ENCODE results near the gene ARHGAP12. TPM values are rescaled to one million over a fixed set of nuclear protein-coding genes. Genes with fewer than 3 reads are reported as not detected.

ARHGAP12 gene
- total RNA-seq, 1 experiment from 2014 or later, result 51.9 TPM

GRCh38 chr10:31876652-31877352 is 51.8 kb downstream of the ARHGAP12 start:
- Histone ChIP-seq H3K4me3 (no peak overlapping the region), H3F3A (ENCODE audit: insufficient read depth, low read depth) (no peaks in the 10 kb centered on the region), H3K4me1 (replicated peaks; ENCODE audit: insufficient read depth) (0 out of 2 replicates have a peak, but pooled peaks cover 3% of the 10 kb centered on the region), H3K27me3 (ENCODE audit: insufficient read depth, low read depth) (no peaks in the 10 kb centered on the region), H3K36me3 (ENCODE audit: low read depth) (no peaks in the 10 kb centered on the region), H2AFZ (no peak overlapping the region), H3K4me2 (no peak overlapping the region), H3K9me3 (ENCODE audit: insufficient read depth, low read depth) (no peaks in the 10 kb centered on the region), H3K79me2 (ENCODE audit: low read depth) (peaks cover 51% of the 10 kb centered on the region), H3K27ac (no peak overlapping the region), H3K9me2 (ENCODE audit: insufficient read depth) (no peaks in the 10 kb centered on the region), H4K20me1 (ENCODE audit: insufficient read depth) (peaks cover 4% of the 10 kb centered on the region; the same call in 1 of the 2 replicates)
- TF ChIP-seq CTCF (conservative IDR thresholded peaks at IDR 0.05), result no peak
- no peak for TF ChIP-seq EZH2 (IDR thresholded peaks at IDR 0.05; ENCODE audit: low read depth)
- POLR2A ChIA-PET (ENCODE audit: unreplicated experiment), result no interaction called here
- CTCF ChIA-PET, result no interaction called here
- intact Hi-C loops (cut with micrococcal nuclease; ENCODE audit: unreplicated experiment), result no loop called here
- DNase-seq, result no peak
- BruUV-seq (replicated peaks), result no TSS peak

GRCh38 chr10:31875608-31876007 is 53.0 kb downstream of the ARHGAP12 start:
- ChIA-PET CTCF (no interaction called here), POLR2A (ENCODE audit: unreplicated experiment) (interaction anchor here (0.6 kb wide), 1 partner anchor 54 kb away, joined by 3 read pairs; no protein-coding TSS in a partner anchor)
- Histone ChIP-seq H3K4me1 (replicated peaks; ENCODE audit: insufficient read depth) (0 out of 2 replicates have a peak, but pooled peaks cover 3% of the 10 kb centered on the region), H3K27ac (no peak overlapping the region), H3K9me3 (ENCODE audit: insufficient read depth, low read depth) (no peaks in the 10 kb centered on the region), H3K79me2 (ENCODE audit: low read depth) (peaks cover 54% of the 10 kb centered on the region), H3K4me3 (no peak overlapping the region), H3K9me2 (ENCODE audit: insufficient read depth) (no peaks in the 10 kb centered on the region), H3F3A (ENCODE audit: insufficient read depth, low read depth) (peaks cover 3% of the 10 kb centered on the region; the same call in 1 of the 2 replicates), H3K27me3 (ENCODE audit: insufficient read depth, low read depth) (no peaks in the 10 kb centered on the region), H3K4me2 (no peak overlapping the region), H3K36me3 (ENCODE audit: low read depth) (no peaks in the 10 kb centered on the region), H4K20me1 (ENCODE audit: insufficient read depth) (peaks cover 4% of the 10 kb centered on the region), H2AFZ (no peak overlapping the region)
- TF ChIP-seq CTCF (conservative IDR thresholded peaks at IDR 0.05), result no peak
- no peak for TF ChIP-seq EZH2 (IDR thresholded peaks at IDR 0.05; ENCODE audit: low read depth)
- BruUV-seq (replicated peaks), result no TSS peak
- no peak for DNase-seq
- intact Hi-C loops (cut with micrococcal nuclease; ENCODE audit: unreplicated experiment), result no loop called here

GRCh38 chr10:31873724-31874123 is 54.9 kb downstream of the ARHGAP12 start:
- H3K4me3 ChIP-seq, result no peak overlapping the region
- BruUV-seq (replicated peaks), result no TSS peak
- 0 out of 2 replicates have a peak, but pooled peaks cover 3% of the 10 kb centered on the region for H3K4me1 ChIP-seq (replicated peaks; ENCODE audit: insufficient read depth)
- intact Hi-C loops (cut with micrococcal nuclease; ENCODE audit: unreplicated experiment), result no loop called here
- peaks cover 3% of the 10 kb centered on the region; the same call in 1 of the 2 replicates for H3F3A ChIP-seq (ENCODE audit: insufficient read depth, low read depth)
- no peak overlapping the region for H2AFZ ChIP-seq
- H3K27ac ChIP-seq, result no peak overlapping the region
- ChIA-PET CTCF (no interaction called here), POLR2A (ENCODE audit: unreplicated experiment) (no interaction called here)
- TF ChIP-seq CTCF (conservative IDR thresholded peaks at IDR 0.05) (no peak), EZH2 (IDR thresholded peaks at IDR 0.05; ENCODE audit: low read depth) (no peak)
- H3K36me3 ChIP-seq (ENCODE audit: low read depth), result no peaks in the 10 kb centered on the region
- H3K4me2 ChIP-seq, result no peak overlapping the region
- no peaks in the 10 kb centered on the region for H3K27me3 ChIP-seq (ENCODE audit: insufficient read depth, low read depth)
- H4K20me1 ChIP-seq (ENCODE audit: insufficient read depth), result peaks cover 4% of the 10 kb centered on the region
- no peak for DNase-seq
- H3K9me2 ChIP-seq (ENCODE audit: insufficient read depth), result no peaks in the 10 kb centered on the region
- H3K9me3 ChIP-seq (ENCODE audit: insufficient read depth, low read depth), result no peaks in the 10 kb centered on the region
- peaks cover 65% of the 10 kb centered on the region for H3K79me2 ChIP-seq (ENCODE audit: low read depth)
